Endothelial cell of umbilical vein (primary cell): ENCODE measurements around the gene CTBS. TPM values are rescaled to one million over a fixed set of nuclear protein-coding genes. Genes with fewer than 3 reads are reported as not detected.

Source experiments
- BruUV-seq: library from RNA; stranded (reverse); fragments of 400-500 nt; replicated peaks from 2 replicates; lab custom pipeline; 2021; lab: Mats Ljungman, UMichigan
- CTCF ChIA-PET: fragments of 300-600, 350-600 bp; sonication (Branson Sonifier 250); formaldehyde crosslinking; loops from one replicate; lab custom pipeline; 2021; ENCODE audit warnings: antibody characterized with exemption, inconsistent platforms; lab: Charles Lee
- POLR2A ChIA-PET: fragments of 300-600, 350-600 bp; sonication (Branson Sonifier 250); formaldehyde crosslinking; loops from one replicate; lab custom pipeline; 2021; ENCODE audit warnings: antibody characterized with exemption, inconsistent platforms; lab: Charles Lee
- DNase-seq: peaks from one replicate; pipeline ENCODE4 v3.0.0-alpha.2; 2011; ENCODE audit warnings: low read depth, low spot score
- FAIRE-seq: peaks from 2 replicates; lab custom pipeline; 2011; peaks lifted over from hg19 to GRCh38; lab: Jason Lieb, UNC
- H2AFZ ChIP-seq: 2 replicates; pipeline ENCODE4 v1.6.0; 2012; ENCODE audit warnings: low read depth, low read length, control low read depth, inconsistent platforms
- H3K27ac ChIP-seq: 2 replicates; pipeline ENCODE4 v1.5.1; 2011; ENCODE audit warnings: low read depth, mild to moderate bottlenecking, control low read depth, low read length, moderate library complexity; ENCODE audit not compliant: insufficient read depth
- H3K27me3 ChIP-seq, 2 experiments: 2 replicates each; pipeline versions ENCODE4 v1.6.0 to v1.6.1; 2011; ENCODE audit warnings: low read length in 2 of 2, mixed read lengths in 1 of 2; ENCODE audit not compliant: control insufficient read depth in 2 of 2, insufficient read depth in 2 of 2
- H3K36me3 ChIP-seq, 2 experiments: 2 replicates in 1 of 2; 3 replicates in 1 of 2; pipeline ENCODE4 v1.5.1; 2011; ENCODE audit warnings: low read length in 2 of 2, mild to moderate bottlenecking in 1 of 2, moderate library complexity in 1 of 2; ENCODE audit not compliant: control insufficient read depth in 2 of 2, insufficient read depth in 2 of 2; ENCODE audit errors: extremely low read depth in 1 of 2
- H3K4me1 ChIP-seq: 3 replicates; pipeline ENCODE4 v1.5.1; 2011; ENCODE audit warnings: mild to moderate bottlenecking, low read length; ENCODE audit not compliant: control insufficient read depth, insufficient read depth; ENCODE audit errors: extremely low read depth
- H3K4me2 ChIP-seq: 2 replicates; pipeline ENCODE4 v1.6.1; 2011; ENCODE audit warnings: low read length, control low read depth, mixed read lengths; ENCODE audit not compliant: insufficient read depth
- H3K4me3 ChIP-seq, 3 experiments: fragments of 200-600 bp in 1 of 3; sonication (generic), shearing (Covaris generic) in 1 of 3; replicated peaks in 1 of 3; 2 replicates each; pipeline ENCODE4 v1.5.1; 2011 to 2016; ENCODE audit warnings: control low read depth in 3 of 3, low read length in 3 of 3, mild to moderate bottlenecking in 2 of 3, inconsistent platforms in 1 of 3, low read depth in 1 of 3, moderate library complexity in 1 of 3; ENCODE audit not compliant: insufficient read depth in 1 of 3
- H3K79me2 ChIP-seq: 2 replicates; pipeline ENCODE4 v1.6.0; 2012; ENCODE audit warnings: low read length, inconsistent platforms; ENCODE audit not compliant: control insufficient read depth, insufficient read depth
- H3K9ac ChIP-seq: replicated peaks from 2 replicates; pipeline ENCODE3; 2011; ENCODE audit warnings: low read length, control low read depth; ENCODE audit not compliant: insufficient read depth; ENCODE audit errors: extremely low read depth
- H3K9me1 ChIP-seq: replicated peaks from 3 replicates; pipeline ENCODE4 v1.6.0; 2011; ENCODE audit warnings: mild to moderate bottlenecking, low read length; ENCODE audit not compliant: control insufficient read depth, insufficient read depth; ENCODE audit errors: extremely low read depth
- H3K9me3 ChIP-seq: replicated peaks from 2 replicates; pipeline ENCODE4 v1.5.1; 2012; ENCODE audit warnings: low read length, inconsistent platforms; ENCODE audit not compliant: control insufficient read depth, insufficient read depth
- H4K20me1 ChIP-seq: replicated peaks from 2 replicates; pipeline ENCODE3; 2011; ENCODE audit warnings: mild to moderate bottlenecking, low read length; ENCODE audit not compliant: control insufficient read depth, insufficient read depth; ENCODE audit errors: extremely low read depth
- EZH2 ChIP-seq: IDR thresholded peaks from 2 replicates; pipeline ENCODE4 v1.6.1; 2012; ENCODE audit warnings: borderline replicate concordance, low read depth, mild to moderate bottlenecking, moderate library complexity, low read length, inconsistent platforms; ENCODE audit not compliant: severe bottlenecking
- FOS ChIP-seq: IDR thresholded peaks from 2 replicates; pipeline ENCODE4 v1.6.1; 2011; ENCODE audit warnings: mild to moderate bottlenecking, low read length, moderate library complexity, borderline replicate concordance; ENCODE audit not compliant: insufficient read depth
- GATA2 ChIP-seq: IDR thresholded peaks from 2 replicates; pipeline ENCODE4 v1.7.0; 2011; ENCODE audit warnings: low read depth, mild to moderate bottlenecking, moderate library complexity, mixed read lengths, low read length; ENCODE audit not compliant: insufficient read length, insufficient read depth
- JUN ChIP-seq: IDR thresholded peaks from 2 replicates; pipeline ENCODE4 v1.6.1; 2011; ENCODE audit warnings: borderline replicate concordance, low read depth; ENCODE audit not compliant: insufficient read length, insufficient read depth
- MYC ChIP-seq: IDR thresholded peaks from one replicate; pipeline ENCODE4 v1.6.1; 2011; ENCODE audit warnings: mild to moderate bottlenecking, low read depth, low read length
- POLR2A ChIP-seq: IDR thresholded peaks from 2 replicates; pipeline ENCODE4 v1.6.1; 2012; ENCODE audit warnings: low read depth, mild to moderate bottlenecking, control low read depth, low read length
- POLR2AphosphoS5 ChIP-seq: IDR thresholded peaks from 2 replicates; pipeline ENCODE4 v1.6.1; 2012; ENCODE audit warnings: low read depth, mild to moderate bottlenecking, control low read depth, low read length, moderate library complexity; ENCODE audit not compliant: insufficient read depth
- dilution Hi-C: fragments of 300-500 bp; cut with MboI; formaldehyde crosslinking; loops from one replicate; pipeline ENCODE4 v1.15.0; 2019; ENCODE audit warnings: low sequenced_read_pairs; ENCODE audit not compliant: extremely low pct_ligation_motif_present
- intact Hi-C: fragments of 100-400 bp; cut with micrococcal nuclease; formaldehyde crosslinking; loops from one replicate; pipeline ENCODE4 v1.10.0; 2022
- polyA plus RNA-seq, 4 experiments: library from polyadenylated mRNA; depleted of rRNA in 3 of 4; stranded (reverse) in 3 of 4; unstranded in 1 of 4; fragments of >200 nt; gene quantifications; 2 replicates each; pipeline versions ENCODE4 v1.2.1 to v1.2.3, GENCODE V29; 2011 to 2012; ENCODE audit warnings: missing spikeins in 1 of 4
- total RNA-seq: library from RNA; stranded (reverse); gene quantifications from 2 replicates; pipeline ENCODE4 v1.2.3, GENCODE V29; 2021
- TF ChIP-seq, protein P1 (sequence below), 2 donors: IDR thresholded peaks; 1 replicate in 1 of 2; 2 replicates in 1 of 2; pipeline ENCODE4 v1.5.1; 2011; ENCODE audit warnings: low read length in 2 of 2, mild to moderate bottlenecking in 2 of 2, moderate library complexity in 2 of 2, control low read depth in 1 of 2, inconsistent platforms in 1 of 2, low read depth in 1 of 2; ENCODE audit not compliant: insufficient read depth in 1 of 2; ENCODE audit errors: extremely low read depth in 1 of 2
- TF ChIP-seq, protein P2 (sequence below): IDR thresholded peaks from 2 replicates; pipeline ENCODE4 v1.6.1; 2011; ENCODE audit not compliant: insufficient read depth, insufficient read length

Gene CTBS
- total and polyA plus RNA-seq, 2 donors (not counting 3 experiments of a cell fraction or from before 2014, with no cell fraction given): 11.4 to 14.3 TPM

DNA sequence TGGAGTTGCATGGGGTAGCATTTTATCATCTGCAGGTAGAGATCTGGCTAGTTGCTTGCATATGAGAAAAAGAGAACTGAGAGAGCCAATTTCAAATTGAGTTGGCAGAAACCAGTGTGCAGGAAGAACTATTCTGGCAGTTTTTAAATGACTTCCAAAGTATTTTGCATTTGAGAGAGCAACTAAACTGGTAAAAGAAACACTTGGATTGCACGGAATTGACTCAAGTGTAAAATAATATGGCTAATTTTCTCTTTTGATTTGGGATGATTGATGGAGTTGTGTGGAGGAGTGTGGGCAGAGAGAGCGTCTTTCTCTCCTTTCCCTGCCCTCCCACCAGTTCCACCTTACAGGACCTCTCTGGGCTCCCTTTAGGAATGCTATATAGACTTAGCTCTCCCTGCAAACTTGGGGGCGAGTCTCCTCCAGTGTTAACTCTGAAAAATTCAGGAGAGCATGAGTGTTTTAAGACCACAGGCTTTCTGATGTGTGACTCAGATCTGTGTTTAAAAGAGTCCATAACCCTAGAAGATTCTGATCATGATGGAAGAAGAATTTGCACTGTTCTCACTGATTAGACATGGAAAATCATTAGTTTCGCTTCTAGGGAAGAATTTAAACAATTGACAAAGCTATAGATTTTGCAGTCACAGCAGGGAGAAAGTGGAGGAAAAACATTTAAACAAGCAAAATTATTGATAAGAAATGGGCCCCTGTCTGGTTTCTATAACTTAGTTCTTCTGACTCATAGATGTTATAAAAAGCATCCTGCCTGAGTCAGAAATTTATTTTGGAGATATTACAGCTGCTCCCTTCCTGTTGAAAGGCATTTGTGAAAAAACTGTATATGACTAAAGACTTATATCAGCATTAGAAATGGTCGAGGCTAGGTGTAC is 24.9 kb upstream of the CTBS start:
- TF ChIP-seq FOS: peak; percentile 94
- TF ChIP-seq POLR2A: no peak
- TF ChIP-seq POLR2AphosphoS5: no peak
- TF ChIP-seq, protein P1, sequence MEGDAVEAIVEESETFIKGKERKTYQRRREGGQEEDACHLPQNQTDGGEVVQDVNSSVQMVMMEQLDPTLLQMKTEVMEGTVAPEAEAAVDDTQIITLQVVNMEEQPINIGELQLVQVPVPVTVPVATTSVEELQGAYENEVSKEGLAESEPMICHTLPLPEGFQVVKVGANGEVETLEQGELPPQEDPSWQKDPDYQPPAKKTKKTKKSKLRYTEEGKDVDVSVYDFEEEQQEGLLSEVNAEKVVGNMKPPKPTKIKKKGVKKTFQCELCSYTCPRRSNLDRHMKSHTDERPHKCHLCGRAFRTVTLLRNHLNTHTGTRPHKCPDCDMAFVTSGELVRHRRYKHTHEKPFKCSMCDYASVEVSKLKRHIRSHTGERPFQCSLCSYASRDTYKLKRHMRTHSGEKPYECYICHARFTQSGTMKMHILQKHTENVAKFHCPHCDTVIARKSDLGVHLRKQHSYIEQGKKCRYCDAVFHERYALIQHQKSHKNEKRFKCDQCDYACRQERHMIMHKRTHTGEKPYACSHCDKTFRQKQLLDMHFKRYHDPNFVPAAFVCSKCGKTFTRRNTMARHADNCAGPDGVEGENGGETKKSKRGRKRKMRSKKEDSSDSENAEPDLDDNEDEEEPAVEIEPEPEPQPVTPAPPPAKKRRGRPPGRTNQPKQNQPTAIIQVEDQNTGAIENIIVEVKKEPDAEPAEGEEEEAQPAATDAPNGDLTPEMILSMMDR (IDR thresholded peaks at IDR 0.05; ENCODE audit: extremely low read depth in 1 of 2, insufficient read depth in 1 of 2, low read depth in 1 of 2, low read length in 2 of 2): no peak
- TF ChIP-seq, protein P2, sequence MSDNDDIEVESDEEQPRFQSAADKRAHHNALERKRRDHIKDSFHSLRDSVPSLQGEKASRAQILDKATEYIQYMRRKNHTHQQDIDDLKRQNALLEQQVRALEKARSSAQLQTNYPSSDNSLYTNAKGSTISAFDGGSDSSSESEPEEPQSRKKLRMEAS: no peak
- peak; percentile 97 for TF ChIP-seq JUN
- peak; percentile 66 for TF ChIP-seq GATA2
- no peak for TF ChIP-seq MYC
- no peak for TF ChIP-seq EZH2
- Histone ChIP-seq H3K4me1 (peaks cover 36% of the 10 kb centered on the region), H3K9me1 (no peaks in the 10 kb centered on the region), H3K79me2 (no peaks in the 10 kb centered on the region), H3K4me2 (peak overlapping the region; percentile 90), H2AFZ (peak overlapping the region; percentile 41), H3K9ac (peak overlapping the region; percentile 82), H3K4me3 (peak overlapping the region in 1 of 3 experiments; percentile 7), H3K27ac (peak overlapping the region; percentile 96), H3K36me3 (no peaks in the 10 kb centered on the region), H3K27me3 (no peaks in the 10 kb centered on the region), H4K20me1 (no peaks in the 10 kb centered on the region), H3K9me3 (no peaks in the 10 kb centered on the region)
- FAIRE-seq: peak; percentile 76
- POLR2A ChIA-PET: interaction anchor here (1.3 to 2.9 kb wide), 2 partner anchors 25 to 93 kb away, joined by 5 to 8 read pairs; partner anchors contain the start of genes CTBS, GNG5 and SPATA1
- intact Hi-C loops: loop anchor here (1.0 kb wide), 3 partner anchors 25 to 120 kb away; partner anchors contain the start of genes CTBS, GNG5, RPF1 and SPATA1
- TSS peak; percentile 49 for BruUV-seq
- dilution Hi-C loops: no loop called here
- DNase-seq: peak; percentile 93
- CTCF ChIA-PET: interaction anchor here (1.0 to 2.5 kb wide), 10 partner anchors 9 to 458 kb away, joined by 3 to 10 read pairs (median 6); partner anchors contain the start of genes GNG5, PRKACB and SPATA1
